Endothelial cell of umbilical vein (primary cell): Measurements from ENCODE around the gene RAD1. TPM values are rescaled to one million over a fixed set of nuclear protein-coding genes. Genes with fewer than 3 reads are reported as not detected.

Source experiments
- BruUV-seq: library from RNA; stranded (reverse); fragments of 400-500 nt; replicated peaks from 2 replicates; lab custom pipeline; 2021; lab: Mats Ljungman, UMichigan
- CTCF ChIA-PET: fragments of 300-600, 350-600 bp; sonication (Branson Sonifier 250); formaldehyde crosslinking; loops from one replicate; lab custom pipeline; 2021; ENCODE audit warnings: antibody characterized with exemption, inconsistent platforms; lab: Charles Lee
- POLR2A ChIA-PET: fragments of 300-600, 350-600 bp; sonication (Branson Sonifier 250); formaldehyde crosslinking; loops from one replicate; lab custom pipeline; 2021; ENCODE audit warnings: antibody characterized with exemption, inconsistent platforms; lab: Charles Lee
- DNase-seq: peaks from one replicate; pipeline ENCODE4 v3.0.0-alpha.2; 2011; ENCODE audit warnings: low read depth, low spot score
- FAIRE-seq: peaks from 2 replicates; lab custom pipeline; 2011; peaks lifted over from hg19 to GRCh38; lab: Jason Lieb, UNC
- H2AFZ ChIP-seq: 2 replicates; pipeline ENCODE4 v1.6.0; 2012; ENCODE audit warnings: low read depth, low read length, control low read depth, inconsistent platforms
- H3K27ac ChIP-seq: 2 replicates; pipeline ENCODE4 v1.5.1; 2011; ENCODE audit warnings: low read depth, mild to moderate bottlenecking, control low read depth, low read length, moderate library complexity; ENCODE audit not compliant: insufficient read depth
- H3K27me3 ChIP-seq, 2 experiments: 2 replicates each; pipeline versions ENCODE4 v1.6.0 to v1.6.1; 2011; ENCODE audit warnings: low read length in 2 of 2, mixed read lengths in 1 of 2; ENCODE audit not compliant: control insufficient read depth in 2 of 2, insufficient read depth in 2 of 2
- H3K36me3 ChIP-seq, 2 experiments: 2 replicates in 1 of 2; 3 replicates in 1 of 2; pipeline ENCODE4 v1.5.1; 2011; ENCODE audit warnings: low read length in 2 of 2, mild to moderate bottlenecking in 1 of 2, moderate library complexity in 1 of 2; ENCODE audit not compliant: control insufficient read depth in 2 of 2, insufficient read depth in 2 of 2; ENCODE audit errors: extremely low read depth in 1 of 2
- H3K4me1 ChIP-seq: 3 replicates; pipeline ENCODE4 v1.5.1; 2011; ENCODE audit warnings: mild to moderate bottlenecking, low read length; ENCODE audit not compliant: control insufficient read depth, insufficient read depth; ENCODE audit errors: extremely low read depth
- H3K4me2 ChIP-seq: 2 replicates; pipeline ENCODE4 v1.6.1; 2011; ENCODE audit warnings: low read length, control low read depth, mixed read lengths; ENCODE audit not compliant: insufficient read depth
- H3K4me3 ChIP-seq, 3 experiments: fragments of 200-600 bp in 1 of 3; sonication (generic), shearing (Covaris generic) in 1 of 3; replicated peaks in 1 of 3; 2 replicates each; pipeline ENCODE4 v1.5.1; 2011 to 2016; ENCODE audit warnings: control low read depth in 3 of 3, low read length in 3 of 3, mild to moderate bottlenecking in 2 of 3, inconsistent platforms in 1 of 3, low read depth in 1 of 3, moderate library complexity in 1 of 3; ENCODE audit not compliant: insufficient read depth in 1 of 3
- H3K79me2 ChIP-seq: 2 replicates; pipeline ENCODE4 v1.6.0; 2012; ENCODE audit warnings: low read length, inconsistent platforms; ENCODE audit not compliant: control insufficient read depth, insufficient read depth
- H3K9ac ChIP-seq: replicated peaks from 2 replicates; pipeline ENCODE3; 2011; ENCODE audit warnings: low read length, control low read depth; ENCODE audit not compliant: insufficient read depth; ENCODE audit errors: extremely low read depth
- H3K9me1 ChIP-seq: replicated peaks from 3 replicates; pipeline ENCODE4 v1.6.0; 2011; ENCODE audit warnings: mild to moderate bottlenecking, low read length; ENCODE audit not compliant: control insufficient read depth, insufficient read depth; ENCODE audit errors: extremely low read depth
- H3K9me3 ChIP-seq: replicated peaks from 2 replicates; pipeline ENCODE4 v1.5.1; 2012; ENCODE audit warnings: low read length, inconsistent platforms; ENCODE audit not compliant: control insufficient read depth, insufficient read depth
- H4K20me1 ChIP-seq: replicated peaks from 2 replicates; pipeline ENCODE3; 2011; ENCODE audit warnings: mild to moderate bottlenecking, low read length; ENCODE audit not compliant: control insufficient read depth, insufficient read depth; ENCODE audit errors: extremely low read depth
- CTCF ChIP-seq, 2 donors: IDR thresholded peaks; 1 replicate in 1 of 2; 2 replicates in 1 of 2; pipeline ENCODE4 v1.5.1; 2011; ENCODE audit warnings: low read length in 2 of 2, mild to moderate bottlenecking in 2 of 2, moderate library complexity in 2 of 2, control low read depth in 1 of 2, inconsistent platforms in 1 of 2, low read depth in 1 of 2; ENCODE audit not compliant: insufficient read depth in 1 of 2; ENCODE audit errors: extremely low read depth in 1 of 2
- EZH2 ChIP-seq: IDR thresholded peaks from 2 replicates; pipeline ENCODE4 v1.6.1; 2012; ENCODE audit warnings: borderline replicate concordance, low read depth, mild to moderate bottlenecking, moderate library complexity, low read length, inconsistent platforms; ENCODE audit not compliant: severe bottlenecking
- FOS ChIP-seq: IDR thresholded peaks from 2 replicates; pipeline ENCODE4 v1.6.1; 2011; ENCODE audit warnings: mild to moderate bottlenecking, low read length, moderate library complexity, borderline replicate concordance; ENCODE audit not compliant: insufficient read depth
- GATA2 ChIP-seq: IDR thresholded peaks from 2 replicates; pipeline ENCODE4 v1.7.0; 2011; ENCODE audit warnings: low read depth, mild to moderate bottlenecking, moderate library complexity, mixed read lengths, low read length; ENCODE audit not compliant: insufficient read length, insufficient read depth
- JUN ChIP-seq: IDR thresholded peaks from 2 replicates; pipeline ENCODE4 v1.6.1; 2011; ENCODE audit warnings: borderline replicate concordance, low read depth; ENCODE audit not compliant: insufficient read length, insufficient read depth
- MAX ChIP-seq: IDR thresholded peaks from 2 replicates; pipeline ENCODE4 v1.6.1; 2011; ENCODE audit not compliant: insufficient read depth, insufficient read length
- MYC ChIP-seq: IDR thresholded peaks from one replicate; pipeline ENCODE4 v1.6.1; 2011; ENCODE audit warnings: mild to moderate bottlenecking, low read depth, low read length
- POLR2A ChIP-seq: IDR thresholded peaks from 2 replicates; pipeline ENCODE4 v1.6.1; 2012; ENCODE audit warnings: low read depth, mild to moderate bottlenecking, control low read depth, low read length
- POLR2AphosphoS5 ChIP-seq: IDR thresholded peaks from 2 replicates; pipeline ENCODE4 v1.6.1; 2012; ENCODE audit warnings: low read depth, mild to moderate bottlenecking, control low read depth, low read length, moderate library complexity; ENCODE audit not compliant: insufficient read depth
- dilution Hi-C: fragments of 300-500 bp; cut with MboI; formaldehyde crosslinking; loops from one replicate; pipeline ENCODE4 v1.15.0; 2019; ENCODE audit warnings: low sequenced_read_pairs; ENCODE audit not compliant: extremely low pct_ligation_motif_present
- intact Hi-C: fragments of 100-400 bp; cut with micrococcal nuclease; formaldehyde crosslinking; loops from one replicate; pipeline ENCODE4 v1.10.0; 2022
- polyA plus RNA-seq, 4 experiments: library from polyadenylated mRNA; depleted of rRNA in 3 of 4; stranded (reverse) in 3 of 4; unstranded in 1 of 4; fragments of >200 nt; gene quantifications; 2 replicates each; pipeline versions ENCODE4 v1.2.1 to v1.2.3, GENCODE V29; 2011 to 2012; ENCODE audit warnings: missing spikeins in 1 of 4
- total RNA-seq: library from RNA; stranded (reverse); gene quantifications from 2 replicates; pipeline ENCODE4 v1.2.3, GENCODE V29; 2021

The RAD1 gene
- total and polyA plus RNA-seq, 2 donors (not counting 3 experiments of a cell fraction or from before 2014, with no cell fraction given): 10.7 to 22.2 TPM

- no peaks in the 10 kb centered on the region for H3K36me3 ChIP-seq
- H2AFZ ChIP-seq: no peak overlapping the region
- dilution Hi-C loops (no loop called here), intact Hi-C loops (loop anchor here (2.0 kb wide), 1 partner anchor 25 kb away; the partner anchor contains the start of gene TTC23L)
- no peaks in the 10 kb centered on the region for H3K9me3 ChIP-seq
- TF ChIP-seq CTCF (IDR thresholded peaks at IDR 0.05; ENCODE audit: extremely low read depth in 1 of 2, insufficient read depth in 1 of 2, low read depth in 1 of 2, low read length in 2 of 2) (no peak), FOS (no peak), GATA2 (no peak), MYC (no peak), EZH2 (no peak), JUN (no peak), MAX (no peak), POLR2A (no peak), POLR2AphosphoS5 (no peak)
- no peaks in the 10 kb centered on the region for H3K9me1 ChIP-seq
- ChIA-PET POLR2A (no interaction called here), CTCF (no interaction called here)
- peaks cover 22% of the 10 kb centered on the region for H3K4me1 ChIP-seq
- H3K79me2 ChIP-seq: no peaks in the 10 kb centered on the region
- no peak overlapping the region for H3K4me3 ChIP-seq
- no peak overlapping the region for H3K27ac ChIP-seq
- no peak overlapping the region for H3K9ac ChIP-seq
- DNase-seq: peak; percentile 72
- FAIRE-seq: peak; percentile 83
- H3K4me2 ChIP-seq: peak overlapping the region; percentile 60
- no peaks in the 10 kb centered on the region for H4K20me1 ChIP-seq
- no peaks in the 10 kb centered on the region for H3K27me3 ChIP-seq
- no TSS peak for BruUV-seq
Measured at GRCh38 chr5:34863946-34864345, 51.4 kb downstream of the RAD1 start.
